ENCODE measurements around the gene USP13.

- no peak for TF ChIP-seq POLR2A (IDR thresholded peaks at IDR 0.05)
- TF ChIP-seq, protein P1, sequence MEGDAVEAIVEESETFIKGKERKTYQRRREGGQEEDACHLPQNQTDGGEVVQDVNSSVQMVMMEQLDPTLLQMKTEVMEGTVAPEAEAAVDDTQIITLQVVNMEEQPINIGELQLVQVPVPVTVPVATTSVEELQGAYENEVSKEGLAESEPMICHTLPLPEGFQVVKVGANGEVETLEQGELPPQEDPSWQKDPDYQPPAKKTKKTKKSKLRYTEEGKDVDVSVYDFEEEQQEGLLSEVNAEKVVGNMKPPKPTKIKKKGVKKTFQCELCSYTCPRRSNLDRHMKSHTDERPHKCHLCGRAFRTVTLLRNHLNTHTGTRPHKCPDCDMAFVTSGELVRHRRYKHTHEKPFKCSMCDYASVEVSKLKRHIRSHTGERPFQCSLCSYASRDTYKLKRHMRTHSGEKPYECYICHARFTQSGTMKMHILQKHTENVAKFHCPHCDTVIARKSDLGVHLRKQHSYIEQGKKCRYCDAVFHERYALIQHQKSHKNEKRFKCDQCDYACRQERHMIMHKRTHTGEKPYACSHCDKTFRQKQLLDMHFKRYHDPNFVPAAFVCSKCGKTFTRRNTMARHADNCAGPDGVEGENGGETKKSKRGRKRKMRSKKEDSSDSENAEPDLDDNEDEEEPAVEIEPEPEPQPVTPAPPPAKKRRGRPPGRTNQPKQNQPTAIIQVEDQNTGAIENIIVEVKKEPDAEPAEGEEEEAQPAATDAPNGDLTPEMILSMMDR (IDR thresholded peaks at IDR 0.05), result no peak
Measured at GRCh38 chr3:179797192-179797591, 144.4 kb downstream of the USP13 start.

Measured in Peyer's patch (tissue), 4 donors.